Urothelium cell line (cell line): ENCODE results near the gene AEN.
A peak's percentile ranks its signal among the peaks of the same experiment; 100 is the strongest.

Experiments used
- DNase-seq: peaks from one replicate; pipeline ENCODE4 v3.0.0; 2011; ENCODE audit warnings: low spot score, mixed read lengths
- FAIRE-seq: peaks from 2 replicates; lab custom pipeline; 2011; peaks lifted over from hg19 to GRCh38; lab: Jason Lieb, UNC

Gene AEN

GRCh38 chr15:88613074-88613944 is 7.8 kb upstream of the AEN start:
- no peak for FAIRE-seq

DNA sequence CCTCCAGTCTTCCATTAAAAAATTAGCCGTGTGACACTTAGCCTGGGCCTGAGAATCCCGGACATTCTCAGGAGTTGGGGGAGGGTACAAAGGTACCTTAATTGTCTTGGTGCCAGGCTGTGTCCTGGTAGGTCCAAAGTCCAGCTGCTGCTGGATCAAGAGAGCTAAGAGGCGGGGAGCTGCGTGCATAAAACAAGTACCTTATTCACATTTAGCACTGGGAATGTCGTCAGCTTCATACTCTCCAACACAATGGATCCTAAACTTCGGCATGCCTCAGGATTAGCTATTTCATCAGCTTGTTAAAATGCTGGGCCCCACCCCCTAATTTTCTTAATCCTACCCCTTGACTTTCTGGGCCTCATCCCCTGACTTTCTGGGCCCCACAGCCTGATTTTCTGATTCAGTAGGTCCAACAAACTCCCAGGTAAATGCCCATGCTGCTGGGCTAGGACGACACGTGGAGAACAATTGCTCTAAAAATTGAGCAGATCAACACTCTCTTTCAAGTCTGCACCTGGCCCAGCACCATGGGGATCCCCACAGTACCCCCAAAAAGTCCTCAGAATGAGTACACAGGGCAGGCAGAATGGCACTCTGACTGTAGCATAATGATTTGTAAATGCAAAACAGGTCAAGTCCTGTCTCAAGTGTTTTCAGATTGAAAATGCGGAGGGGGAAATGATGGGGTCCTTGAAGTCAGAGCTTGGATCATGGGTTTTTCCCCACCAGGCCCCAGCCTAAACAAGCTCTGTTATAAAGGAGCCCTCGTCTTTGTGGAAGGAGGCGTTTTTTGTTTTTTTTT is 5.6 kb upstream of the AEN start:
- DNase-seq (no peak), FAIRE-seq (no peak)

More at GRCh38 chr15:88613074-88613944, 7.8 kb upstream of the AEN start:
- DNase-seq: no peak

GRCh38 chr15:88616240-88616639 is 4.9 kb upstream of the AEN start:
- FAIRE-seq (no peak), DNase-seq (no peak)

GRCh38 chr15:88617031-88617722 is 4.0 kb upstream of the AEN start:
- FAIRE-seq: no peak
- no peak for DNase-seq

GRCh38 chr15:88617790-88618189 is 3.4 kb upstream of the AEN start:
- FAIRE-seq (no peak), DNase-seq (no peak)

DNA sequence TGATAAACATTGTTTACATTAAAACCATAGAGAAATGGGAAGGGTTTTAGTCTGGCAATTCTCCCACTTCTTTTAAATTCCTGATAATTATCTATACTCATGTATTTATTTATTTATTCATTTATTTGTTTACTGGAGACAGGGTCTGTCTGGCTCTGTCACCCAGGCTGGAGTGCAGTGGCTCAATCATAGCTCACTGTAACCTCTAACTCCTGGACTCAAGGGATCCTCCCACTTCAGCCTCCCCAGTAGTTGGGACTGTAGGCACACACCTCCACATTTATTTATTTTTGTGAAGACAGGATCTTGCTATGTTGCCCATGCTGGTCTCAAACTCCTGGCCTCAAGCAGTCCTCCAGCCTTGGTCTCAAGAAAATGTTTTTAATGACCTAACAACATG is 2.5 kb upstream of the AEN start:
- DNase-seq (no peak), FAIRE-seq (no peak)

DNA sequence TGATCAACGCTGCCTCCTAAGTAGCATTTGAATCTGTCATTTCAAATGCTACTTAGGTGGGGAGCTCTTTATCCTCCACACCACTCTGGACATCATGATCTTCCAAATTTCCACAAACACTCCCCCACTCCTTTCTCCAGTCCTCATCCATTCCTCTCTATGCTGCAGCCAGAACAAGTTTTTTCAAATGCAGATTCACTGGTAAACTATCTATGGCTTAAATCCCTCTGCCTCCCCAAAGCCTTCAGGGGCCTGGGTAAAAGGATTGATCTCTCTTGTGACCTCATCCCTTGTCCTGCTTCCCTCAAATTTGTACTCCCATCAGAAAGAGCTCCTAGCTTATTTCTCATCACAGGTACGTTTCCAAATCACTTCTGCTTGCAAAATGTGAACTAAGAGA is 1.3 kb upstream of the AEN start:
- DNase-seq: no peak
- no peak for FAIRE-seq

GRCh38 chr15:88621789-88622604 is 857 bp downstream of the AEN start:
- FAIRE-seq (no peak), DNase-seq (no peak)

DNA sequence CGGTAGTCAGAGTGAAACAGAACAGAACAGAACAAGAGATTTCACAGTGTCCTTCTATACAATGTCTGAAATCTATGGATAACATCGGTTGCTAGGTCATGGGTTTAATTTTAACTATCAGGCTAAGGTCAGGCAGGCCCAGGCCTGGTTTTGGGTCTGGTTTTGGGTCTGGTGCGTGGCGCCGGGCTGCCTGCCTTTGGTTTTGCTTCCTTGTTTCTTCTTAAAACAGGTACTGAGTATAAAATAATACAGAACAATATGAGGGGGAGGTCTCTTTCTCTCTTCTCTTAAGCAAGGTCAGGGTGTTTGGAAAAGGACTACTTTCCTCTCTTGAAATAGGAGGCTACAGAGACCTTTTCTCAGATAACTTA is 1.4 kb downstream of the AEN start:
- no peak for FAIRE-seq

DNA sequence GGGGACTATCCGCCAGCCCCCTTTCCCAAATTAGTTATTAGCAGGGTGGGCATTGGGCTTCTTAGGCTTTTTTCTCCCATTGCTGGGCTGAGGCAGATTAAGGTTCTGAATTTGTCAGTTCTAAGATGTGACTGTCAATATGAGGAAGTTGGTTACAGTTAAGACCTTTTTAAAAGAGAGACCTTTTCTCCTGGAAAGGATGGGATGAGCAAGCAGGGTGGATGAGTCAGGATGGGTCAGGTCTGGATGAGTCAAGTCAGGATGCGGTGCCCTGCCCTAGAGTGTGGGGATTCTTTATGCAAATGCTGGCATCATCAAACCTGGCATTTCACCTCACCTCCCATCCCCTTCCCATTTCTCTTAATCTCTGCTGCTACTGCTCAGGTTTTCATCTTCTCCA is 1.9 kb downstream of the AEN start:
- FAIRE-seq (no peak), DNase-seq (peak; percentile 81)

More for the DNA sequence above, 1.4 kb downstream of the AEN start:
- DNase-seq: no peak

DNA sequence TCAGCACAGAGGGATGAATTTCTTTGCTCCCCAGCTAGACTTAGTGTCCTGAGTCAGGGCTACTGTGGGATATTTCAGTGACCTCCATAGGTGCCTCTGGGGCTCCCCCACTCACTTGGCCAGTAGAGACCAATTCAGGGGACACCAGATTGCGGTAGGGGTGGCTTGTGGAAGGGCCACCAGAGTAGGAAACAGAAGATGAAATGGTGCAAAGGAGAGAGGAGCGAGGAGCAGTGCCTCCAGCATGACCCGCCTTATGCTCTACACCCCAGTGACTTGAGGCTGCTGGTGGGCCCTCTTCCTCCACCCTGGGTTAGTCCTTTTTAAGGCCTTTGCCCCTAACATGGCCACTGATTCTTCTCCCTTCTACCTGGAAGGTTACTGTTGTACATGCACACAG is 2.5 kb downstream of the AEN start:
- no peak for FAIRE-seq

DNA sequence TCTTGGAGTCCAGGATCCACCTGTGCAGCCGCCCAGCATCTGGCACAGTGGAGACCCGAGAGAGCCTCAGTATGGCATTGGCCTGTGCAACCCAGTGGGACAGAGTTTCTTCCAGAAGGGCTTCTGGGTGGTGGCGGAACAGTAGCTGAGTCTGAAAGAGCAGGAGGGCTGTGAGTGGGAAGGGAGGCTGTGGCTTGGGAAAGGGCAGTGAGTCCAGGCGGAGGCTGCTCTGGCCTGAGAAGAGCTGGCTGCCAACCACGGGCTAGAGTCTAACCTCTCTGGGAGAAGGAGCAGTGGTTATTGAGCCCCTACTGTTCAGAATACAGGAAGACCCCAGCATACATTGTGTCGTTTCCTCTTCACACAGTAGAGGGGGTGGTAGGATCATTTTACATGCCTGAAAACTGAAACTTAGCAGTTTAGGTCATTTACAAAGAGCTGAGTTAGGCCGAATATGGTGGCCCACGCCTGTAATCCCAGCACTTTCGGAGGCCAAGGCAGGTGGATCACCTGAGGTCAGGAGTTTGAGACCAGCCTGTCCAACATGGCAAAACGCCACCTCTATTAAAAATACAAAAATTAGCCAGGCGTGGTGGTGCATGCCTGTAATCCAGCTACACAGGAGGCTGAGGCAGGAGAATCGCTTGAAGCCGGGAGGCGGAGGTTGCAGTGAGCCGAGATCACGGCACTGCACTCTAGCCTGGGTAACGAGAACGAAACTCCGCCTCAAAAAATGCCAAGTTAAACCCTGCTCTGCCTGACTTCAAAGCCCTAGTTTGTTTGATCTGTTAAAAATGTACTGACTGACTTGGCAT is 3.2 kb downstream of the AEN start:
- DNase-seq (no peak), FAIRE-seq (no peak)

More for the DNA sequence above, 2.5 kb downstream of the AEN start:
- no peak for DNase-seq

GRCh38 chr15:88624971-88625490 is 3.9 kb downstream of the AEN start:
- DNase-seq (no peak), FAIRE-seq (no peak)

DNA sequence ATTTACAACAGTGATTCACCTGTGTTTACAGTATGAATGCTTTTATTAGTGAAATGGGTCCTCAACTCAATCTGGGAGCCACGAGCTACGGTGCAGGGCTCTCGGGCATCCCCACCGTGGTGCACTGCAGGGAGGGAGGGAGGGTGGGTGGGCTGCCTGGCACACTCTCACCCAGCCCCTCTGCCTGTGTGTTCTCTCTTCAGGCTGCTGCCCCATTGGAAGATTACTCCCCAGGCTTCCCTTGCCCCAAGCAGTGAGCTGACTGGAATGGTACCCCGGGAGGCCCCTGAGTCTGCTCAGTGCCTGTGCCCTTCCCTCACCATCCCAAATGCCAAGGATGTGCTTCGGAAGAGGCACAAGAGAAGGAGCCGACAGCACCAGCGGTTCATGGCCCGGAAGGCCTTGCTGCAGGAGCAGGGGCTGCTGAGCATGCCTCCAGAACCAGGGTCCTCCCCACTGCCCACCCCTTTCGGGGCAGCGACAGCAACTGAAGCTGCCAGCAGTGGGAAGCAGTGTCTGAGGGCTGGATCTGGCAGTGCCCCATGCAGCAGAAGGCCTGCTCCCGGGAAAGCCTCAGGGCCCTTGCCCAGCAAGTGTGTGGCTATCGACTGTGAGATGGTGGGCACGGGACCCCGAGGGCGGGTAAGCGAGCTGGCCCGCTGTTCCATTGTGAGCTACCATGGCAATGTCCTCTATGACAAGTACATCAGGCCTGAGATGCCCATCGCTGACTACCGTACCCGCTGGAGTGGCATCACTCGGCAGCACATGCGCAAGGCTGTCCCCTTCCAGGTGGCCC is 5.0 kb downstream of the AEN start:
- DNase-seq (no peak), FAIRE-seq (no peak)

DNA sequence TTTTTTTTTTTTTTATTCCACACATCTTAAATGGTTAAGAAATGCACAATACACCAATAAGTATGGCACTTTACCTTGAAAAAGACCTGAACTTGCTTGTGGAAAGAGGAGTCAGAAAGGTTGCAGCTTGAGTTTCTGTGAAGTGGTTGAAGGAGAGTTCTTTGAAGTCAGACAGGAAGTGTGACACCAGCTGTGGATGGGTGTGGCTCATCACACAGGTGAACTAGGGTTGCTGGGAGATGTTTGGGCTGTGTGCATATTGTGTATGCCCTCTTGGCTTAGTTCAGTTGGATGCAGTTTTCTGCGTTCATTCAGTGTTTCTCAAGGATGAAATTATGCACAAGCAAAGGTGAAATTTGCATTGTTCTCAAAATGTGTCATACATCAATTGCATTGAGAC is 6.3 kb downstream of the AEN start:
- DNase-seq: no peak
- FAIRE-seq: no peak

DNA sequence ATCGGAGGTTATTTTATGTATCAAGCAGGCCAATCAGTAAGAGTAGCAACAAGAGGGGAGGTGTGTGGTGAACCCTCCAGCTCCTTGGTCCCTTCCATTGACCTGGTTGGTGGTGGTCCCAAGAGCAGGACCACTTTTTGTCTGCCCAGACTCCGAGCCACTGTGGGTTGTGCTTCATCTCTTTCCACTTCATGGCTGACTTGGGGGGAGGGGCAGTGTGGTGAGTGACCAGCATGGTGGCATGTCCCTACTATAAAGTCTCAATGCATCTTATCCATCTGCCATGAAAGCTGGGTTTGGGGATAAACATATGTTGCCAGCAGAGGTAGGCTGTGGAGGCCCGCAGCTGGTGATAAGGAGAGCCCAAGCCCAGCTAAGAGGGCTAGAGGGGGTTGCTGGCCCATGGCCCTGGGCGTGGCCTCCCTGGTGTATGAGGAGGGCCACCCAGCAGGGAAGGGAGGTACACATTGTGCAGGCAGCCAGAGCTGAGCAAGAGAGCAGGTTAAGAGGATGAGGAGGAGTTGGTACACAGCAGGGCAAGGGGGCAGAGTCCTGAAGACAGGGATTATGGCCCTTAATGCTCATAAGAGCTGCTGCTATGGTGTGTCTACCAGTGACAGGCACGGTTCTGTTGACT is 7.0 kb downstream of the AEN start:
- FAIRE-seq: no peak
- no peak for DNase-seq

DNA sequence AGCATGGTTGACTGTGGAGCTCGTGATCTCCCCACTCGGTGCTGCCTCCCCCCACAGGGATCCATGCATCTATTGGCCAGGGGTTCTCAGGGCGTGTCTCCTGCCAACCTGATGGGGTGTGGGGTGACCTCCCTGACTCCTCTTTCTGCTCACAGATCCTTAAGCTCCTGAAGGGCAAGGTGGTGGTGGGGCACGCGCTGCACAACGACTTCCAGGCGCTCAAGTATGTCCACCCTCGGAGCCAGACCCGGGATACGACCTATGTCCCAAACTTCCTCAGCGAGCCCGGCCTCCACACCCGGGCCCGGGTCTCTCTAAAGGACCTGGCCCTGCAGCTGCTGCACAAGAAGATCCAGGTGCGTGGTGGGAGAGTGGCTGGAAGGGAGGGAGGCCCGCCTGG is 7.9 kb downstream of the AEN start:
- no peak for FAIRE-seq
- DNase-seq: no peak

GRCh38 chr15:88630141-88630721 is 9.1 kb downstream of the AEN start:
- no peak for DNase-seq
- FAIRE-seq: no peak
